DMS 273 (cell line): ENCODE measurements around the gene VSIG10L2.

Experiments used
- DNase-seq: peaks from one replicate; lab custom pipeline; 2025; ENCODE audit not compliant: unreplicated experiment; lab: John Stamatoyannopoulos, UW

The VSIG10L2 gene

GRCh38 chr11:125946712-125947418 is 1.0 kb downstream of the VSIG10L2 start:
- DNase-seq: no peak

- DNase-seq: no peak
Observed at GRCh38 chr11:125947419-125948277, 1.8 kb downstream of the VSIG10L2 start.

GRCh38 chr11:125948278-125949051 is 2.6 kb downstream of the VSIG10L2 start:
- DNase-seq: no peak

GRCh38 chr11:125949271-125950177 is 3.7 kb downstream of the VSIG10L2 start:
- DNase-seq: no peak

GRCh38 chr11:125950178-125950490 is 4.3 kb downstream of the VSIG10L2 start:
- no peak for DNase-seq

GRCh38 chr11:125950696-125951651 is 5.1 kb downstream of the VSIG10L2 start:
- DNase-seq: no peak

- DNase-seq: no peak
Observed at GRCh38 chr11:125951731-125952130, 5.9 kb downstream of the VSIG10L2 start.

GRCh38 chr11:125952559-125952958 is 6.7 kb downstream of the VSIG10L2 start:
- DNase-seq: no peak

GRCh38 chr11:125952973-125953372 is 7.1 kb downstream of the VSIG10L2 start:
- peak; percentile 43 for DNase-seq

GRCh38 chr11:125953401-125953935 is 7.6 kb downstream of the VSIG10L2 start:
- DNase-seq: no peak

GRCh38 chr11:125954123-125954944 is 8.5 kb downstream of the VSIG10L2 start:
- DNase-seq: no peak

- DNase-seq: no peak
Observed at GRCh38 chr11:125954945-125955640, 9.2 kb downstream of the VSIG10L2 start.

- no peak for DNase-seq
Observed at GRCh38 chr11:125955856-125956255, 10.0 kb downstream of the VSIG10L2 start.

GRCh38 chr11:125956391-125957134 is 10.7 kb downstream of the VSIG10L2 start:
- DNase-seq: no peak

- DNase-seq: no peak
Observed at GRCh38 chr11:125957618-125958332, 11.9 kb downstream of the VSIG10L2 start.

GRCh38 chr11:125958872-125959400 is 13.1 kb downstream of the VSIG10L2 start:
- no peak for DNase-seq
